Transverse colon (tissue), 4 donors: ENCODE measurements around the gene LRPPRC. TPM values are rescaled to one million over a fixed set of nuclear protein-coding genes. Genes with fewer than 3 reads are reported as not detected.

Source experiments
- DNase-seq: peaks from one replicate; pipeline ENCODE4 v3.0.0-alpha.2; 2019
- H3K27ac ChIP-seq, 4 donors: fragments of 200-600 bp; sonication (generic); 2 replicates each; pipeline ENCODE4 v1.5.1; 2016 to 2018; ENCODE audit warnings: inconsistent platforms in 4 of 4
- H3K27me3 ChIP-seq: fragments of 200-600 bp; sonication (generic); 2 replicates; pipeline ENCODE4 v1.5.1; 2017; ENCODE audit warnings: inconsistent platforms
- H3K36me3 ChIP-seq, 4 donors: fragments of 200-600 bp; sonication (generic); 2 replicates each; pipeline ENCODE4 v1.5.1; 2017 to 2019; ENCODE audit warnings: inconsistent platforms in 4 of 4
- H3K4me1 ChIP-seq, 4 donors: fragments of 200-600 bp; sonication (generic); 2 replicates each; pipeline ENCODE4 v1.5.1; 2017 to 2020; ENCODE audit warnings: inconsistent platforms in 4 of 4
- H3K4me3 ChIP-seq, 4 donors: fragments of 200-600 bp; sonication (generic); 1 replicate in 1 of 4; 2 replicates in 3 of 4; pipeline versions ENCODE4 v1.5.1 to v1.6.1; 2017 to 2019; ENCODE audit warnings: inconsistent platforms in 4 of 4
- H3K9me3 ChIP-seq, 2 donors: fragments of 200-600 bp; sonication (generic); 2 replicates each; pipeline ENCODE4 v1.5.1; 2017 to 2019; ENCODE audit warnings: inconsistent platforms in 2 of 2
- CTCF ChIP-seq, 5 experiments: fragments of 200-600 bp in 3 of 5; fragments of 450-650 bp in 2 of 5; sonication (generic) in 3 of 5; IDR thresholded peaks; 1 replicate in 2 of 5; 2 replicates in 3 of 5; pipeline ENCODE4 v1.5.1; 2016 to 2017; ENCODE audit warnings: antibody characterized with exemption in 5 of 5, inconsistent platforms in 3 of 5, mild to moderate bottlenecking in 2 of 5, moderate library complexity in 1 of 5
- EP300 ChIP-seq: sonication (generic); formaldehyde crosslinking; IDR thresholded peaks from one replicate; pipeline ENCODE4 v1.6.1; 2017; ENCODE audit warnings: antibody characterized with exemption, low read depth
- POLR2A ChIP-seq: fragments of 450-650 bp; IDR thresholded peaks from one replicate; pipeline ENCODE4 v1.6.1; 2016; ENCODE audit warnings: antibody characterized with exemption, mild to moderate bottlenecking, moderate library complexity
- POLR2AphosphoS5 ChIP-seq, 3 donors: sonication (generic); formaldehyde crosslinking; IDR thresholded peaks; one replicate each; pipeline ENCODE4 v1.6.1; 2016; ENCODE audit warnings: antibody characterized with exemption in 3 of 3
- WGBS, 2 donors: methylation state at CpG; one replicate each; pipeline ENCODE4 v1.1.5; 2018; ENCODE audit warnings: low coverage in 1 of 2; 5-methylcytosine and 5-hydroxymethylcytosine counted together
- in situ Hi-C, 4 donors: fragments of 200-750 bp; cut with MboI; loops; one replicate each; pipeline versions ENCODE4 v1.15.0 to v1.15.1; 2017; ENCODE audit warnings: low sequenced_read_pairs in 3 of 4, low pct_ligation_motif_present in 1 of 4, low pct_unique_long_range_greater_than_20kb in 1 of 4
- intact Hi-C: fragments of 100-400 bp; cut with DNase I; formaldehyde crosslinking; loops from one replicate; pipeline ENCODE4 v1.15.1; 2023; ENCODE audit warnings: low total_unique reads
- total RNA-seq, 4 donors: library from RNA; depleted of rRNA; stranded (reverse); fragments of >200 nt; gene quantifications; one replicate each; pipeline ENCODE4 v1.1.0, GENCODE V29; 2016

The LRPPRC gene
- total RNA-seq, 4 donors from 2014 or later, result 35.9 to 83.3 (median 59.7) TPM

- Histone ChIP-seq H3K4me1 (no peaks in the 10 kb centered on the region), H3K36me3 (no peaks in the 10 kb centered on the region), H3K27ac (no peak overlapping the region), H3K4me3 (no peak overlapping the region), H3K27me3 (peaks cover 33% of the 10 kb centered on the region), H3K9me3 (no peaks in the 10 kb centered on the region)
- intact Hi-C loops (no loop called here), in situ Hi-C loops (no loop called here)
- 94 to 100% methylated on average over 3 to 21 of the region's 21 CpGs for WGBS, 2 donors
- no peak for DNase-seq
- no peak for TF ChIP-seq POLR2AphosphoS5 (IDR thresholded peaks at IDR 0.05)
- no peak for TF ChIP-seq CTCF (IDR thresholded peaks at IDR 0.05)
- no peak for TF ChIP-seq POLR2A
- TF ChIP-seq EP300, result no peak
These were observed 143.5 kb downstream of the LRPPRC start for GRCh38 chr2:43852196-43852730.

- intact Hi-C loops (no loop called here), in situ Hi-C loops (no loop called here)
- Histone ChIP-seq H3K4me1 (no peaks in the 10 kb centered on the region), H3K27ac (no peak overlapping the region), H3K36me3 (no peaks in the 10 kb centered on the region), H3K9me3 (no peaks in the 10 kb centered on the region), H3K27me3 (peaks cover 24% of the 10 kb centered on the region), H3K4me3 (no peak overlapping the region)
- WGBS, 2 donors, result 76 to 91% methylated on average over 2 to 20 of the region's 20 CpGs
- DNase-seq, result no peak
- TF ChIP-seq CTCF (IDR thresholded peaks at IDR 0.05) (no peak), EP300 (no peak), POLR2AphosphoS5 (IDR thresholded peaks at IDR 0.05) (no peak), POLR2A (no peak)
These were observed 144.5 kb downstream of the LRPPRC start for GRCh38 chr2:43851011-43851980.

DNA sequence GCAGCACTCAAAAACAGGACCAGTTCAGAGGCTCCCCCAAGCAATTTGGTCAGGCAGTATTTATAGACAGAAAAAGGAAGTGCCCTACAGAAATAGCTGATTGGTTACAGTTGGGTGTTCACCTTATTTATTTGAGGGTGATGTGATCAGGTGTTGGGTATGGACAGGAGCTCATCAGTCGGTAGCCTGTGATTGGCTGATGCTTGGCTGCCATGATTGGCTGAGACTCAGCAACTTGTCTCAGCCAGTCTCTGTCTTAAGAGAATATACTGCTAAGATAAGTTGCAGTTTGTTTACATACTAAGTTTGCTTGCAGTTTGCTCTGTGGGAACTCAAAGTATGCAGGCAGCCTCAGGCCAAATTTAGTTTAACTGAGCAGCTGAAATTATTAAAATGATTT, 147.6 kb downstream of the LRPPRC start:
- no peaks in the 10 kb centered on the region for H3K36me3 ChIP-seq
- in situ Hi-C loops, result no loop called here
- intact Hi-C loops, result no loop called here
- TF ChIP-seq CTCF (IDR thresholded peaks at IDR 0.05), result no peak
- TF ChIP-seq POLR2A, result no peak
- no peak for TF ChIP-seq POLR2AphosphoS5 (IDR thresholded peaks at IDR 0.05)
- TF ChIP-seq EP300, result no peak
- WGBS, 2 donors, result 56 to 100% methylated on average over 1 of the region's 1 CpG
- no peak overlapping the region for H3K4me3 ChIP-seq
- H3K27ac ChIP-seq, result no peak overlapping the region
- no peak for DNase-seq
- H3K27me3 ChIP-seq, result peaks cover 3% of the 10 kb centered on the region
- H3K9me3 ChIP-seq, result no peaks in the 10 kb centered on the region
- H3K4me1 ChIP-seq, result no peaks in the 10 kb centered on the region

GRCh38 chr2:43846140-43846793, 149.5 kb downstream of the LRPPRC start:
- no peak overlapping the region for H3K27ac ChIP-seq
- WGBS, 2 donors, result 90% methylated on average over 5 of the region's 5 CpGs; no CpG with 5 or more reads in 1 of the 2 donors
- intact Hi-C loops, result no loop called here

More at GRCh38 chr2:43846140-43846793, 149.5 kb downstream of the LRPPRC start:
- Histone ChIP-seq H3K9me3 (no peaks in the 10 kb centered on the region), H3K27me3 (no peaks in the 10 kb centered on the region), H3K4me3 (no peak overlapping the region), H3K4me1 (no peaks in the 10 kb centered on the region), H3K36me3 (no peaks in the 10 kb centered on the region)
- TF ChIP-seq CTCF (IDR thresholded peaks at IDR 0.05), result no peak
- no peak for TF ChIP-seq POLR2AphosphoS5 (IDR thresholded peaks at IDR 0.05)
- no peak for TF ChIP-seq POLR2A
- no peak for TF ChIP-seq EP300
- no peak for DNase-seq
- in situ Hi-C loops, result no loop called here
